A204.1 (cell line): ENCODE results near the gene ATAD3A.

Experiments used
- FAIRE-seq: peaks from 2 replicates; lab custom pipeline; 2012; peaks lifted over from hg19 to GRCh38; lab: Jason Lieb, UNC

ATAD3A gene

GRCh38 chr1:1583347-1584010 lies 71.5 kb downstream of the ATAD3A start:
- no peak for FAIRE-seq
